HTERT RPE-1 (cell line): ENCODE data around the gene TTC9B.

Experiments
- in situ Hi-C: fragments of 300-500 bp; cut with MboI; formaldehyde crosslinking; loops from 4 replicates; pipeline ENCODE4 v1.14.3; 2020; ENCODE audit warnings: low sequenced_read_pairs

TTC9B gene

DNA sequence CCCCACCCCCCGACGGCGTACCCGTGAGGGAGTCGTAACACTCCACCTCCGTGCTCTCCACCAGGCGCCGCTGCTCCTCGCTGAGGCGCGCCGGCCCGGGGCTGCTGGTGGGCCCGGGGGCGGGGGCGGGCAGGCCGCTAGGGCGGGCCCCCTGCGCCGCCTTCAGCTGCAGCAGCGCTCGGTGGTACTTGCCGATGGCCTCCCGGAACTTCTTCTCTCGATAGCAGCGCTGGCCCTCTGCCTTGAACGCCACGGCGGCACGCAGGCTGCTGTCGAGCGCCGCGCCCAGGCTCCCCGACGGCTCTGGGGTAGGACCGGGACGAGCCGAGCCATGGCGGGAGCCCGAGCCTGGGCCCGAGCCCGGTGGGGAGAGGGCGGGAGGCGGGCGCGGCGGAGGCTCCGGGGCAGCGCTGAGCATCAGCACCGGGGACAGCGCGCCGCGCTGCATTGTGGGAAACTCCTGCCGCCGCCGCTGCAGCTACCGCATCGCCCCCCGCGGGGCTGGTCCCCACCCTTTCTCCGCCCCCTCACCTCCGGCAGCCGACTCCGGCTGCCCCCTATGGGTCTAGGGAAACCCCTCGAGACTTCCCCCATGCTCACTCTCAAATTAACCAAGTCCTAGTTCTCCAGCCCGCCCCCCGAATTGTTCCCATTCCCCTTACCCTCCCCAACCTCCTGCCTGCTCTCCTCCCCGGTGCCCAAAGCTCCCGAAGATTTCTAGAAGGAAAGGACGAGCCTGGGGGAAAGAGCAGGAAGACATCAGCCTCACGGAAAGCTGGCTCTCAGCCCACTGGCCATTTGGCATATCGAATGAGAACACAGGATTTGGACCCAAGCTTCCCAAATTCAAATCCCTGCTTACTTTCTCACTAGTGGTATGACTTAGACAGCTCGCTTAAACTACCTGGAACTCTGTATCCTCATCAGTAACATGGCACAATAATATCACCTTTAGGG lies at the start of gene TTC9B:
Gene TTC9B, minus strand, starts transcription at position 451 of the 957 bp plus-strand sequence. Its CDS starts 3 bp downstream, at position 448.
- in situ Hi-C loops, result no loop called here

- in situ Hi-C loops, result no loop called here
Observed at GRCh38 chr19:40267601-40267997, 49.4 kb upstream of the TTC9B start.

DNA sequence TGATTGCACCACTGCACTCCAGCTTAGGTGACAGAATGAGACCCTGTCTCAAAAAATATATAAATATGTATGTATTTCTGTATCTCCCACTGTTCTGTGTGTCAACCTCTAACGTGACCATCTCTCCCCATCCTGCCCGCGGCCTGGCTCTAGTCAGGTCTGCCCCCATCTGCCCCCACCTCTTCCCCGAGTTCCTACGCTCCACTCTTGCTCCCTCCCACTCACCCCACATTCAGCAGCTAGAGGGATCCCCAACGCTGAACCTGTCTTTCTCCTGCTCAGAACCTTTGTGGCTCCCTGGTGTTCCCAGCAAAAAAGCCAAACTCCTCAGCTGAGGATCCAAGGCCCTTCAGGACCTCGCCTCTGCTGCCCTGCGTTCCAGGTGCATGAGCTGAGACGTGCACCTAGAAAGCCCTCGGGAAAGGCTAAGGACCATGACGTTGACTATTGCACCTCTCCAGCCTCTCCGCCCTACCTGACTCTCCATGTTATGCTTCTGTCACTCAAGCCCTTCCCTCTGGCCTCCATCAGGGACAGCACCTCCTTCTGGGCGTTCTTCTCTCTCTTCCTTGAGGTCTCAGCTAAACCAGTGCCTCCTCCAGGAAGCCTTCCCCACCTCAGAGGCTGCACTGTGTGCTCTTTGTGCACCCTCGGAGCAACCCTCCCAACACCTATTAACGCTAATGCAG lies 48.9 kb upstream of the TTC9B start:
- in situ Hi-C loops, result no loop called here

GRCh38 chr19:40266119-40266518 lies 47.9 kb upstream of the TTC9B start:
- in situ Hi-C loops, result no loop called here

DNA sequence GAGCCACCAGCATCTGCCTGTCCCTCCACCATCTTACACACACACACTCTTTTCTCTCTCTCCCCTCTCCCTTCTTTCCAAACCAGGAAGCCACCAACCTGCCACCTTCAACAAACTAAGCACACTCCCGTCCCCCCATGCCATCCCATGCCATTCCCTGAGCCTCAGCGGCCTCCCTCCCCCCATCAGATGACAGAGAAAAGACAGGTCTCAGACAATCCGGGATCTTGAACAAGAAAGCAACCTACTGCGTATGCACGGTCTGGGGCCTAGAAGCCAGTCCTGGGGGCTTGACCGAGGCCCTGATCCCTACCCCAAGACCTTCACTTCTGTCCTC lies 47.5 kb upstream of the TTC9B start:
- in situ Hi-C loops, result no loop called here

- in situ Hi-C loops, result no loop called here
Observed at GRCh38 chr19:40265055-40265762, 47.0 kb upstream of the TTC9B start.

GRCh38 chr19:40264314-40265054 lies 46.3 kb upstream of the TTC9B start:
- in situ Hi-C loops, result no loop called here

- in situ Hi-C loops, result no loop called here
Observed at GRCh38 chr19:40263440-40264313, 45.5 kb upstream of the TTC9B start.

GRCh38 chr19:40262422-40262821 lies 44.2 kb upstream of the TTC9B start:
- in situ Hi-C loops, result no loop called here

- in situ Hi-C loops, result no loop called here
Observed at GRCh38 chr19:40261631-40262030, 43.4 kb upstream of the TTC9B start.

DNA sequence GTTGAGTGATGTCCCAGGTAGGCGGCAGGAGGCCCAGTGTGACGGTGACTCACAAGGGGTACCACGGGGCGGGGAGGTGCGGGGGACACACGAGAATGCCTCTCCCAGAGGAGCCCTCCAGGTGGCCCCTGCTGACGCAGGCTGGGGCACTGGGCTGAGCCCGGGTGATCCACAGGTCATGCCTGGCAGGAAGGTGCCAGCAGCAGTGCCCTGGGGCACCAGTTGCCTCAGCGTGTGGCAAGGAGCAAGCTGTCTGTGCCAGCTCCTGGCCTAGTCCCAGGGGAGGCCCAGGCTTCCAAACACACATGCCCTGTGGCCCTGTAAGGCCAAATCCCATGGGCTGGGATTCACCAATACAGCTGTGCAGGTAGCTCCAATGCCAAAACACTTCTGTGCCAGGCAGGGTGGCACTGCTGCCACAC lies 38.9 kb upstream of the TTC9B start:
- in situ Hi-C loops, result no loop called here

GRCh38 chr19:40256512-40256911 lies 38.3 kb upstream of the TTC9B start:
- in situ Hi-C loops, result no loop called here

GRCh38 chr19:40255619-40256166 lies 37.5 kb upstream of the TTC9B start:
- in situ Hi-C loops, result no loop called here

DNA sequence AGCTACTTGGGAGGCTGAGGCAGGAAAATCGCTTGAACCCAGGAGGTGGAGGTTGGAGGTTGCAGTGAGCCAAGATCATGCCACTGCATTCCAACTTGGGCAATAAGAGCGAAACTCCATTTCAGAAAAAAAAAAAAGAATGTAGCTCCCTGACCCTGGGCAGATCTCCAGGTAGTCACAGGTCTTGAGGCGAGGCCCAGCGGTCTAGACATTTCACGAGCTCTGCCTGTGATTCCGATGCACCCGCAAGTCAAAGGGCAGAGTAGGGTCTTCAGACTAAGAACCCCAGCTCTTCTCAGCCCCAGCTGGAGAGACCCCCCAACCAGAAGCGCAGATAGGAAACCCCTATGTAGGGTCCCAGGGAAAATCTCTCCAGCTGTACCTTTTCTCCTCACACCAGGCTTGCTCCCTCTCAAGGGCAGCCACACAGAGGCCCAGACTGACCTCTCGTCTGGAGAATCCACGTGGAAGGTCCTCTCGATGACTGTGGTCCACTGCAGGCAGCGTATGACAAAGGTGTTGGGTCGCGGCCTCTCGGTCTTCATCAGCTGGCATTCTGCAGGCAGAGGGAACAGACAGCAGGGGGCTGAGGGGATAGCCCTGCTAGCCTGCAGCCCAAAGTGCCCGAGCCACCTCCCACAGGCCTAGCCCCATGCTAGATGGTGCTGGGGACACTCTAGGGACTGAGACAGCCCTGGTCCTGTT lies 36.7 kb upstream of the TTC9B start:
- in situ Hi-C loops, result no loop called here

- in situ Hi-C loops, result no loop called here
Observed at GRCh38 chr19:40253611-40254092, 35.5 kb upstream of the TTC9B start.

GRCh38 chr19:40252395-40252794 lies 34.2 kb upstream of the TTC9B start:
- in situ Hi-C loops, result no loop called here

DNA sequence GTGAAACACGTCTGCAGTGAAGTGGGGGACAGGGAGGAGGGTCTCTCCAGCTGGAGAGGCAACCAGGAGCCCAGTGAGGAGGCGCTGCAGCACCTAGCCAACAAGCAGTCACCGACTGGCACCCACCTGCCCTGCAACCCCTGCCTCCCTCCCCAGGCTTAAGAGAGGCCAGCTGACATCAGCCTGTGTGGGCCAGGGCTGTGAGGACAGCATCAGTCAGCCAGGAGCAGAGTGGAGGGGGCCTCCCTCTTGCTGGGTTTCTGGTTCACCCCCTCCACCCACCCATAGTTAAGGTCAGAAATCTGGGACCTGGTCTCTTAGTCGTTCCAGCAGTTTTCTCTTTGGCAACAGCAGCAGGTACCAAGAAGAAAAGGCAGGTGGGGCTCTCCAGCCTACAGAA lies 33.8 kb upstream of the TTC9B start:
- in situ Hi-C loops, result no loop called here

GRCh38 chr19:40251244-40251643 lies 33.1 kb upstream of the TTC9B start:
- in situ Hi-C loops, result no loop called here

- in situ Hi-C loops, result no loop called here
Observed at GRCh38 chr19:40249781-40250180, 31.6 kb upstream of the TTC9B start.
